GM11168 (cell line): ENCODE measurements around the gene LINC01488.

ENCODE experiments used
- in situ Hi-C: fragments of 300-500 bp; cut with MboI; formaldehyde crosslinking; loops from one replicate; pipeline ENCODE4 v1.12.0; 2022; ENCODE audit warnings: low sequenced_read_pairs; ENCODE audit not compliant: unreplicated experiment

The LINC01488 gene

GRCh38 chr11:69540118-69541000, 58.9 kb downstream of the LINC01488 start:
- in situ Hi-C loops = no loop called here

DNA sequence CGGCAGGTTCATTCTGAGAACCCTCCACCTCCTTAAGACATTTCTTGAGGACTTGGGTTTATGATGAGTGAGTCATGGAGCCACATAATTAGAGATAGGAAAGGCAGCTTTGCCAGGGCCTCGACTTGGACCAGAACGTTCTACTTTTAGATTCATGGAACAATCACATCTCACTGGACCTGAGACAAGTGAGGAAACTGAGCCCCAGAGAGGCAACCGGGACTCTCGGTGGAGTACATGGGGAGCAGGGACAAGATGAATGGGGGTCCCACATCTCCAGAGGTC, 59.5 kb downstream of the LINC01488 start:
- in situ Hi-C loops = no loop called here

- in situ Hi-C loops = no loop called here
Observed at GRCh38 chr11:69541501-69542313, 60.2 kb downstream of the LINC01488 start.

- in situ Hi-C loops = no loop called here
Observed at GRCh38 chr11:69542314-69543168, 61.1 kb downstream of the LINC01488 start.
